Activated CD4-positive, CD25-positive, alpha-beta regulatory T cell (primary cell): ENCODE results near the gene PPFIA2.

Experiments
- DNase-seq, 4 experiments: peaks; one replicate each; lab custom pipeline; 2025; lab: John Stamatoyannopoulos, UW

The PPFIA2 gene

DNA sequence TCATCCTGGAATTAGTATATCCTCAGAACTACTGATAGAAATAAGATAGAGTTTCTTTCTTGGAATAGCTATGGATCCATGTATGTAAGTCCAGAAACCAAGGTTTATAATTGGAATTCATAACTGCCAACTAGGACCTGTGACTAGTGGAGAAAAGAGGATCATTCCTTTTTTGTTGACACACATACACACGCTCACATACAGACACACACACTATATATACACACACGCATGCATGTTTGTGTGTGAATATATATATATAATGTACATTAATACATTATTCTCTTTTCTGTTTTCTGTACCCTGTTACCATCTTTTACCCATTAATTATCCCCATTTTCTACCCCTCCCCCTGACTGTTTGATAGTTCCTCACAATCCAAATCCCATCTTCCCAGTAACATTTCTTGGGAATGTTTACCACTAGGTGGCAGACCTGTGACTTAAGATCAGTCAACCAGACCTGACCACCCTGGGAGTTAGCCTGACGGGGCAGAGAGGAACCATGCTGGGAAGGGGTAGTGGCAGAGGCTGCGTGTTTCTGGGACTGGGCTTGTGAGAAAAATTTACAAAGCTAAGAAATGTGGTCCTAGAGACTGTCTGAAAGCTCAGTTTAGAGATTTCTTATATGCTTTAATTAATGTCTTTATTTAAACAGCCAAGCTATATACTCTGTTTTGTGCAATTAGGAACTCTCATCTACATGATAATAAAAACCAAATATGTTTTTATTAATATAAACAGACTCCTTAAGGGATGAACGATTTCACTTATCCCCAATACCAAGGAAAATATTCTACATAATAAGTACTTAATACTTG is 308.0 kb downstream of the PPFIA2 start:
- DNase-seq, result no peak

DNA sequence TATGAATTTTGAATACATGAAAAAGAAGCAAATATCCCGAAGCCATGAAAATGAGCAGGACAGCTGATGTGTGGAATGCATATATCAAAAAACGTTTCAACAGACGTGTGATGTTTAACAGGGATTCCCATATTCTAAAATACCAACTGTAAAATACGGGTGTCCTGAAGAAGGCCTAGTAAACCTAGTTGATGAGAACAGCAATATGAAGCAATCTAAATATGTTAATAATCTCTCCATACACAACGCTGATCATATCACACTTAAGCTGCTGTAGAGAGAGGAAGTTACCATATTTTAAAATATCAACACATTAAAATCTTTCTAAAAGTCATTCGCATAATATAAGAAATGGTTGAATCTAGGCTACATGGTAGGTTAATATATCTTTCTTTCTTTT is 317.5 kb downstream of the PPFIA2 start:
- DNase-seq, result no peak

- DNase-seq, result no peak
Observed at GRCh38 chr12:81440001-81440400, 319.1 kb downstream of the PPFIA2 start.

GRCh38 chr12:81439344-81439743 is 319.8 kb downstream of the PPFIA2 start:
- no peak for DNase-seq

DNA sequence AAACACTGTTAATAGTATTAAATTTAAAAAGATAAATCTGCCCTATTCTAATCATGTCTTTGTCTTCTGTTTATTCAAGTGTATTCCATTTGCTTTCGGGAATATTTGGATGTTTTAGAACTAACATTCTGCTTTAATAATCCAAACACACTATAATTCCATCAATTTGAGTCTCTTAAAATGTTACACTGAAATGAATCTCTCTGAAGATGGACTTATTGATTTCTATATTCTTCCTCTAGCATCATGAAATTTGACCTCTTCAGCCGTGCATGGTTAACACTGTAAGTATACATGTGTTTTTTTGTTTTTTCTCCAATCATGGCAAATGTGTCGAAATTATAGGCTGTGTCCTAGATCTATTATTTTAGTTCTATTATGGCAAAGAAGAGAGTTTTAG is 342.1 kb downstream of the PPFIA2 start:
- DNase-seq, result no peak

GRCh38 chr12:81416571-81416970 is 342.6 kb downstream of the PPFIA2 start:
- no peak for DNase-seq

- no peak for DNase-seq
Observed at GRCh38 chr12:81414441-81414840, 344.7 kb downstream of the PPFIA2 start.

GRCh38 chr12:81412940-81413339 is 346.2 kb downstream of the PPFIA2 start:
- DNase-seq, result no peak

DNA sequence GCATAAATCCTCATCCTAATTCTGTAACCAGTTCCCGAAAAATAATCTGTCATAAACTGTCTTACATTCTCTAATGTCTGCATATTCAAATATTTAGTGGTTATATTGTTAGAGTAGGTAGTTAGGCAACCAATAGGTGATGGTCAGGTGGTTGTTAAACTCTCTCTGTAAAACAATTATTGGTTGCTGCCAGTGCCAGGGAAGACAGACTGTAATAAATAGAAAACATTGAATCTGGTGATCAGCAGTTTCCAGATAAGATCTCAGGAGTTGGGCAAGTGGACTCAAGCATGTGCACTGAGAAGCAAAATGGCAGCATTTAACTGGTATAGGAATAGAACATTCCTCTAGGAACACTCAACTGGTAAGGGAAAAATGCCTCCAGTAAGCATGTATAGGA is 355.8 kb downstream of the PPFIA2 start:
- DNase-seq, result no peak

GRCh38 chr12:81401241-81401640 is 357.9 kb downstream of the PPFIA2 start:
- DNase-seq, result no peak

DNA sequence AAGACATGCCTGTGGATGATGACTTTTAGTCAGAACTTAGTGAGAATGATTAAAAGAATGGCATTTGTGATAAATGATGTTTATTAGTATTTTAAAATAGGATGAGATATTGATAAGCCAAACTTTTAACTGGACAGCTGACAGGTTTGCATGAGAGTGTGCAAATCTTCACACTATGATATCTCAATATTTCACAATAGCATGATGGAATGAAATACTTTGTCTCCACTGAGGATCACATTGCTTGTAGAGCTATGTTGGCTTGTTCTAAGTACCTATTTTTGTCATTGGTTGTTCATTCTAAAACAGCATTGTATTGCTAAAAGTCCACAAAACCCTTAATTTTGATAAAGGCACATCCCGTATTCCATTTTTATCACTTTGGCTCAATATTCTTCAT is 359.1 kb downstream of the PPFIA2 start:
- no peak for DNase-seq

GRCh38 chr12:81395431-81395830 is 363.7 kb downstream of the PPFIA2 start:
- DNase-seq, result no peak

DNA sequence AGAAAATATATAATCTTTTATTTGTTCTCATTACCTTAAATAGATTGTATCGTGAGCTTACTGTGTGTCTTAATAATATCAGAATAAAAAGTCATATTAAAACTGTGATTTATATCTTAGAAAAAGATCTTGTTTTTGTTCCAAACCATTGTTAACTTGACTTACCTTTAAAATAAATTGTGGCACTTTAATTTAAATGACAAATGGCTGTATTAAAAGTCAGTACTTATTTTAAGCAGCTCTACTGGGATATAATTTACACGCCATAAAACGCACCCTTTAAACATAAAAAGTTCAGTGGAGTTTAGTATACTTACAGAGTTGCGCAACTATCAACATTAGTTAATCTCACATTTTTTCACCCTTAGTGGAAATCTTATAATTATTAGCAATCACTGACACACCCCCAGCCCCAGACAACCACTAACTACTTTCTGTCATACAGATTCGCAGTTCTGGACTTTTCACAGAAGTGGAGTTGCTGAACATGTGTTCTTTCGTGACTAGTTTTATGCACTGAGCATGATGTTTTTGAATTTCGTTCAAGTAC is 369.5 kb downstream of the PPFIA2 start:
- DNase-seq, result no peak

DNA sequence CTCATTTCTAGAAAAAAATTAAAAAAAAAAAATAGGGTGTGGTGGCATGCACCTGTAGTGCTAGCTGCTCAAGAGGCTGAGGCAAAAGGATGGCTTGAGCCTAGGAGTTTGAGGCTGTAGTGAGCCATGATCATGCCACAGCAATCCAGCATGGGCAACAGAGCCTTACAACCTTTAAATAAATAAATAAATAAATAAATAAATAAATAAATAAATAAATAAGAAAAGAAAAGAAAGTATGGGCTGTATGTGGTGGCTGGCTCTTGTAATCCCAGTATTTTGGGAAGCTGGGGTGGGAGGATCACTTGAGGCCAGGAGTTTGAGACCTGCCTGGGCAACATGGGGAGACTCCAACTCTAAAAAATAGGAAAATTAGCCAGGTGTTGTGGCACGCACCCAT is 373.0 kb downstream of the PPFIA2 start:
- DNase-seq, result no peak

- DNase-seq, result no peak
Observed at GRCh38 chr12:81381951-81382350, 377.2 kb downstream of the PPFIA2 start.

DNA sequence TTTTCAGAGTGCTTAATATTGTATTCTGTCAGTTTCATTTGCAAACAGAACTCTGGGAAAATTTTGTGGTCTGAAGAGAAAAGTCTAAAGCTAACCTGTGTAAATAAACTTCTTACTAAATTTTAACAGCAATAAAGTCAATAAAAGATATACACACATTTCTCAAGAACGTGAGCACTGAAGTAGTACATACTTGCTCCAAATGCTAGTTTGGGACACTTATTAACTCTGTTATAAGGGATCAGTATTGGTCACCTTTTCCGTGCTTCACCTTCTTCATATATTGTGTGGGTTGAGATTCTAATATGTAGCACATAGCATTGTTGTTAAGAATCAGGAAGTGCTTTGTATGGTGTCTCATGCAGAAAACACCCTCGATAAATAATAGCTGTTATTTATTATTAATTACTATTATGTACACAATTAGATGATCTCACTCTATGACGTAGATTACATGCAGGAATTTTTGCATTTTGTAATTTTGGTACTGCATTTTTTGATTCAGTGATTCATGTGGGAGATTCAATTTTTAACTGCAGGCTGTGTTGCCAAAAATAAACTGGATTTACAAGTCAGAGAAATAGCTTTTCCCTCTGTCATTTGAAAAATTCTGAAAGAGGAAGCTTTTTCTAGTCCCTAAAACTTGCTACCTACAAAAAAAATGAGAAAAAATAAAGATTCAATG is 380.4 kb downstream of the PPFIA2 start:
- DNase-seq, result no peak

DNA sequence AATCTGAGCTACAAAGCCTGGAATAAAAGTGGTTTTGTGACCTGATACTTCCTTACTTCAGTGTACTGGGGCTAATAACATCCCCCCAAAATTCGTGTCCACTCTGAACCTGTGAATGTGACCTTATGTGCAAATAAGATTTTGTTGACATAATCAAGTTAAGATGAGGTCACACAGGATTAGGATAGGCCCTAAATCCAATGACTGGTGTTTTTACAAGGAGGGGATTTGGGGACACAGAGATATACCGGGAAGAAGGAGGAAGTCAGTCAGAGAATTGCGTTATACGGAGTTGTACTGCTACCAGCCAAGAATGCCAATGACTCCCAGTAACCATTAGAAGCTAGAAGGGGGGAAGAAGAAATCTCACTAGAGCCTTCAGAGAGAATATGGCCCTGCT is 381.4 kb downstream of the PPFIA2 start:
- DNase-seq, result no peak

- no peak for DNase-seq
Observed at GRCh38 chr12:81375969-81376368, 383.2 kb downstream of the PPFIA2 start.

DNA sequence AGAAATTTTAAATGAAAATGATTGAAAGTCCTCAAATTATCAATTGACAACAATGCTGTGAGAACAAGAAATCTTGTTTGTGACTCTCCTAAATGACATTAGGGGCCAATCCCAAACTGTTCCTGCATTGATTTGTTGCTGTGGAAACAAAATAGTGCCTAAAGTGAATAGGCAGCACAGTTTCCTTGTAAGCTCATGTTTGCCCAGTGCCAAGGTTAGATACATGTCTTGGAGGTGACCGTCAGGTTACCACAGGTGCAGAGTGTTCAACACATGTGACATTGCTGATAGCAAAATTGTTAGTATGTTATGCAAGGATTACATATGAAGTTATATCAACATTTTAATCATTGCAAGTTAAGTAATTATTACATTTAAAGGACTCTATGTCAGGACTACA is 388.7 kb downstream of the PPFIA2 start:
- no peak for DNase-seq

DNA sequence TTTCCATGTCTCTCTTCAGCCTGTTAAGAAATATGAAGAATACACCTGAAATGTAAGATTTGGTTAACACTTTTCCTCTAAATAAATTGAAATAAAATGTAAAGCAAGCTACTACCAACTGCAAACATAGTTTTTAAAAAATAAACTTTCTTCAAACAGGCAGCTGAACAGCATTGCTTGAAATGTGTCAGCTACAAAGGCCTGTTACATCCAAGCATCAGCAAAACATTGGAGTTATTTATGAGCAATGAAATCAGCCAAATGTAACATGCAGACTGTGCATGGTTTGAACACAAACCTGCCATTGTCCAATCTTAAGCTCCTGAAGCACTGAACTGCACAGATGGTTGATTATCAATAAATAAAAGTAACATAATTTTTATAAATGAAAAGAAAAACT is 390.0 kb downstream of the PPFIA2 start:
- DNase-seq, result no peak

DNA sequence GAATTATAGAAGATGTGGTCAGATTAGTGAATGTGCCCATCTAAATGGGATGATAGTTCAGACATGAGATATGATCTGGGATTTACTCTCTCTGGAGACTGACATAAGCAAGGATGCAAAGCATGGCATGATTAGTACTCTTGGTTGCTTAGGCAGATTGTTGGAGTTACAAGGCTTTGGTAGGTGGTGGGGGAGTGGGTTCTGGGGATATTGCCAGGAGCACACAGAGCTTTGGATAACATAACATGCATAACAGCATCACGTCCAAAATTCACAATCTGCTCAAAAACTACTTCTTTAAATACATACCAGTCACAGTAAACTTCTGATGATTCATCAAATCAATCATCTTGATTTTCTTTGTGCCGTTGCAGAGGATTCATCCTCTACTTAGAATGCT is 393.9 kb downstream of the PPFIA2 start:
- DNase-seq, result no peak

DNA sequence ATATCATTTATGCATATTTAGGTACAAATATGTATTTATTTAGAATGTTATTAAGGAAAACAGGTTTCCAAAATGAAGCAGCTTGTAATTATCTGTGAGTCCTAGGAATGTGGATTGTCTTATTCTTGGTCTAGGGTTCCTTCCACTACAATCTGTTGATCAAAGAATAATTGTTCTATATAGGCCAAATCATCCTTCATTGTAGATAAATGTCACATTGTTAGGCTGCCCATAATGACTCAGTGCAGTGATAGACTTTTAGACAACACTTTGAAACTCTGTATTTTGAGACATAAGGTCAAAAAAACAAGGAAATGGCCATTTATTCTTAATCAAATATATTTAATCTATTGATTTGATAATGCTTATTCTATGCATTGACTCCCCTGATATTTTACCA is 398.2 kb downstream of the PPFIA2 start:
- DNase-seq, result no peak

- DNase-seq, result no peak
Observed at GRCh38 chr12:81359736-81360135, 399.4 kb downstream of the PPFIA2 start.
